Midbrain (tissue), 1 donor: ENCODE data around the gene CATSPERD.

ENCODE experiments used
- DNase-seq: peaks from one replicate; lab custom pipeline; 2025; lab: John Stamatoyannopoulos, UW

The CATSPERD gene

GRCh38 chr19:5804516-5805461 lies 84.4 kb downstream of the CATSPERD start, which contains the start of gene NRTN:
Gene NRTN, plus strand, starts transcription at chr19:5805067. Its CDS starts 19,099 bp downstream, at chr19:5824166.
- no peak for DNase-seq

- peak; percentile 2 for DNase-seq
Measured at GRCh38 chr19:5805462-5806132, 85.2 kb downstream of the CATSPERD start.

- DNase-seq, result no peak
Measured at GRCh38 chr19:5806133-5806489, 85.7 kb downstream of the CATSPERD start.

GRCh38 chr19:5806905-5807304 lies 86.5 kb downstream of the CATSPERD start:
- DNase-seq, result no peak

- no peak for DNase-seq
Measured at GRCh38 chr19:5808120-5808816, 87.8 kb downstream of the CATSPERD start.

GRCh38 chr19:5809053-5809452 lies 88.6 kb downstream of the CATSPERD start:
- DNase-seq, result no peak

GRCh38 chr19:5809469-5809868 lies 89.0 kb downstream of the CATSPERD start:
- no peak for DNase-seq

GRCh38 chr19:5811117-5811516 lies 90.7 kb downstream of the CATSPERD start:
- DNase-seq, result no peak

GRCh38 chr19:5814123-5814851 lies 93.8 kb downstream of the CATSPERD start:
- no peak for DNase-seq

- DNase-seq, result no peak
Measured at GRCh38 chr19:5814852-5815246, 94.4 kb downstream of the CATSPERD start.

- DNase-seq, result no peak
Measured at GRCh38 chr19:5817218-5817617, 96.8 kb downstream of the CATSPERD start.

GRCh38 chr19:5818594-5818993 lies 98.2 kb downstream of the CATSPERD start:
- no peak for DNase-seq

- DNase-seq, result no peak
Measured at GRCh38 chr19:5820785-5821184, 100.3 kb downstream of the CATSPERD start.

GRCh38 chr19:5821521-5822180 lies 101.2 kb downstream of the CATSPERD start:
- no peak for DNase-seq

- DNase-seq, result no peak
Measured at GRCh38 chr19:5822181-5822844, 101.9 kb downstream of the CATSPERD start.

GRCh38 chr19:5823579-5824281 lies 103.3 kb downstream of the CATSPERD start:
- DNase-seq, result no peak

- DNase-seq, result no peak
Measured at GRCh38 chr19:5824751-5825150, 104.3 kb downstream of the CATSPERD start.

GRCh38 chr19:5825178-5825577 lies 104.7 kb downstream of the CATSPERD start:
- no peak for DNase-seq

- DNase-seq, result no peak
Measured at GRCh38 chr19:5826531-5827341, 106.3 kb downstream of the CATSPERD start.
